ENCODE results near the gene LMAN1L.

- TF ChIP-seq CTCF (IDR thresholded peaks at IDR 0.05) (no peak), EP300 (IDR thresholded peaks at IDR 0.05) (no peak), POLR2A (IDR thresholded peaks at IDR 0.05) (no peak)
Measured at GRCh38 chr15:74824976-74825375, 12.3 kb downstream of the LMAN1L start.

Data from tibial nerve (tissue), 4 donors.